Measurements from ENCODE around the gene B3GNT7.

DNA sequence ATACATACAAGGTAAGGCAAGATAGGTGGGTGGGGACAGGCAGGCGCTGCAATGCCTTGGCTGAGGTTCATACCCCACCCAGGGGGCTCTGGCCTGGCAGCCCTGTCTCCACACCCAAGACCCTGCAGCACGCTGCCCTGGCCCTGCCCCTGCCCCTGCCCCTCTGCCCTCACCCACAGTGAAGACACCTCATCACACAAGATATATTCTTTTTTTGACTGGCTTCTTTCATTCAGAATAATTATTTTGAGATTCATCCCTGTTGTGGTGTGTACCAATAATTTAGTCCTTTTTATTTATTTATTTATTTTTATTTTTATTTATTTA, 11.4 kb upstream of the B3GNT7 start:
- TF ChIP-seq POLR2AphosphoS5 (IDR thresholded peaks at IDR 0.05; ENCODE audit: low read depth, low read length) (no peak), TAF1 (IDR thresholded peaks at IDR 0.05; ENCODE audit: borderline replicate concordance, insufficient read depth, low read length) (no peak)
